ENCODE results near the gene ID4. TPM values are rescaled to one million over a fixed set of nuclear protein-coding genes. Genes with fewer than 3 reads are reported as not detected.
A peak's percentile ranks its signal among the peaks of the same experiment; 100 is the strongest.

Gene ID4
- total and polyA plus RNA-seq, 2 of the 8 experiments (the other 6 are each of a cell fraction or from before 2014, with no cell fraction given), result 2.0 to 8.3 TPM

- POLR2A ChIA-PET (ENCODE audit: partially characterized antibody), result interaction anchor here (0.8 to 1.3 kb wide), 8 partner anchors 9 to 814 kb away, joined by 3 to 5 read pairs (median 3); no protein-coding TSS in a partner anchor
- no peak overlapping the region for H3K14ac ChIP-seq (ENCODE audit: insufficient read length)
- H3K4ac ChIP-seq (replicated peaks; ENCODE audit: insufficient read length, low read depth, low read length), result no peak overlapping the region
- H3K4me2 ChIP-seq (ENCODE audit: insufficient read depth in 1 of 2, low read depth in 2 of 2, low read length in 2 of 2), result peak overlapping the region; percentile 56 to 79
- peaks cover 0 to 13% of the 10 kb centered on the region in 2 experiments; a peak in 2 of 4 replicates for H3K79me2 ChIP-seq (ENCODE audit: control insufficient read depth in 1 of 2, insufficient read depth in 2 of 2, low read length in 2 of 2)
- no peak for FAIRE-seq
- H3K18ac ChIP-seq (ENCODE audit: extremely low read depth, low read length), result no peak overlapping the region
- H2BK5ac ChIP-seq (ENCODE audit: low read depth, low read length), result no peak overlapping the region
- H2AK5ac ChIP-seq (ENCODE audit: low read depth, low read length), result no peak overlapping the region
- H2BK20ac ChIP-seq (ENCODE audit: low read length), result no peak overlapping the region
- H3K9me3 ChIP-seq (ENCODE audit: insufficient read depth in 2 of 2, low read depth in 1 of 2, low read length in 1 of 2), result no peaks in the 10 kb centered on the region
- WGBS, 2 experiments (ENCODE audit: extremely low coverage in 1 of 2, insufficient coverage in 1 of 2, insufficient read length in 1 of 2, insufficient replicate concordance in 2 of 2, low coverage in 1 of 2, low lambda C conversion rate in 2 of 2, missing lambda C conversion rate in 1 of 2), result 2% methylated on average over 6 of the region's 7 CpGs; no CpG with 5 or more reads in 1 of the 2 experiments
- H4K5ac ChIP-seq (ENCODE audit: insufficient read length, low read depth, low read length), result no peak overlapping the region
- H3K23ac ChIP-seq (ENCODE audit: insufficient read length), result no peak overlapping the region
- peaks cover 0 to 2% of the 10 kb centered on the region in 2 experiments for H4K20me1 ChIP-seq (replicated peaks in 1 of 2; ENCODE audit: control insufficient read depth in 1 of 2, insufficient read depth in 2 of 2, low read length in 2 of 2)
- peaks cover 0 to 4% (median 0%) of the 10 kb centered on the region in 4 experiments; a peak in 2 of 7 replicates for H3K27me3 ChIP-seq (replicated peaks in 1 of 4; ENCODE audit: control insufficient read depth in 3 of 4, extremely low read depth in 1 of 4, insufficient read depth in 3 of 4, low read length in 3 of 4)
- no peak overlapping the region for H2BK120ac ChIP-seq (replicated peaks; ENCODE audit: low read depth, low read length)
- no peak overlapping the region for H2BK15ac ChIP-seq (ENCODE audit: low read length)
- peak overlapping the region in 1 of 4 experiments; percentile 16; a peak in 1 of 7 replicates for H3K9ac ChIP-seq (replicated peaks in 1 of 4; ENCODE audit: extremely low read depth in 1 of 4, low read depth in 3 of 4, low read length in 3 of 4)
- CTCF ChIA-PET (ENCODE audit: partially characterized antibody), result interaction anchor here (0.6 to 0.7 kb wide), 2 partner anchors 814 to 1337 kb away, joined by 3 to 4 read pairs; no protein-coding TSS in a partner anchor
- H2BK12ac ChIP-seq (ENCODE audit: low read depth, low read length), result no peak overlapping the region
- peaks cover 0 to 18% (median 0%) of the 10 kb centered on the region in 4 experiments; a peak in 1 of 8 replicates for H3K36me3 ChIP-seq (ENCODE audit: control insufficient read depth in 2 of 4, insufficient read depth in 4 of 4, low read length in 3 of 4)
- no peaks in the 10 kb centered on the region for H3K79me1 ChIP-seq (ENCODE audit: low read depth, low read length)
- H4K91ac ChIP-seq (replicated peaks; ENCODE audit: insufficient read length, low read length), result no peak overlapping the region
- no peak overlapping the region for H3K56ac ChIP-seq (replicated peaks; ENCODE audit: insufficient read length, low read depth, low read length)
- H3K27ac ChIP-seq (ENCODE audit: low read depth, low read length), result no peak overlapping the region
- no peak for DNase-seq (ENCODE audit: low read depth in 1 of 2, low spot score in 2 of 2)
- peaks cover 18% of the 10 kb centered on the region for H3K23me2 ChIP-seq (ENCODE audit: low read depth, low read length)
- H2AFZ ChIP-seq (ENCODE audit: low read length), result 0 out of 2 replicates have a peak overlapping the region, but pooled peaks have one; percentile 6
- H3K4me3 ChIP-seq (ENCODE audit: extremely low read depth in 1 of 4, insufficient read depth in 2 of 4, low read depth in 3 of 4, low read length in 4 of 4), result peak overlapping the region; percentile 73 to 88 (median 84)
- peaks cover 0 to 6% (median 2%) of the 10 kb centered on the region in 4 experiments; a peak in 3 of 7 replicates for H3K4me1 ChIP-seq (replicated peaks in 1 of 4; ENCODE audit: control insufficient read depth in 3 of 4, insufficient read depth in 4 of 4, low read length in 3 of 4)
- no peak overlapping the region for H4K8ac ChIP-seq (ENCODE audit: extremely low read depth, insufficient read depth, low read length)
- TF ChIP-seq TBP (IDR thresholded peaks at IDR 0.05; ENCODE audit: low read depth, low read length) (no peak), CTBP2 (IDR thresholded peaks at IDR 0.05; ENCODE audit: borderline replicate concordance, insufficient read depth, insufficient read length, low read length) (no peak), ZNF274 (IDR thresholded peaks at IDR 0.05; ENCODE audit: borderline replicate concordance, extremely low read depth, low read length) (no peak), EP300 (IDR thresholded peaks at IDR 0.05; ENCODE audit: borderline replicate concordance in 1 of 2, low read depth in 2 of 2, low read length in 2 of 2) (no peak; a peak in 1 of 3 replicates), ASH2L (IDR thresholded peaks at IDR 0.05; ENCODE audit: low read length) (no peak), TEAD4 (IDR thresholded peaks at IDR 0.05; ENCODE audit: low read depth, low read length) (no peak), SRF (IDR thresholded peaks at IDR 0.05; ENCODE audit: low read depth, low read length) (no peak), CHD2 (IDR thresholded peaks at IDR 0.05; ENCODE audit: low read length) (no peak), SIN3A (conservative IDR thresholded peaks at IDR 0.05 in 1 of 2, IDR thresholded peaks at IDR 0.05 in 1 of 2; ENCODE audit: low read depth in 1 of 2, low read length in 2 of 2) (no peak), RNF2 (IDR thresholded peaks at IDR 0.05; ENCODE audit: borderline replicate concordance, low read depth, low read length, missing control alignments, poor library complexity, severe bottlenecking) (no peak), RFX5 (IDR thresholded peaks at IDR 0.05; ENCODE audit: borderline replicate concordance, low read depth, low read length) (no peak), SIX5 (IDR thresholded peaks at IDR 0.05; ENCODE audit: low read depth, low read length) (no peak), GTF2F1 (IDR thresholded peaks at IDR 0.05; ENCODE audit: borderline replicate concordance, low read depth, low read length) (no peak)
Observed at GRCh38 chr6:19839237-19839546, 2.0 kb downstream of the ID4 start.

All from H1 (cell line).